ENCODE data around the gene KIF5C.

Gene KIF5C

DNA sequence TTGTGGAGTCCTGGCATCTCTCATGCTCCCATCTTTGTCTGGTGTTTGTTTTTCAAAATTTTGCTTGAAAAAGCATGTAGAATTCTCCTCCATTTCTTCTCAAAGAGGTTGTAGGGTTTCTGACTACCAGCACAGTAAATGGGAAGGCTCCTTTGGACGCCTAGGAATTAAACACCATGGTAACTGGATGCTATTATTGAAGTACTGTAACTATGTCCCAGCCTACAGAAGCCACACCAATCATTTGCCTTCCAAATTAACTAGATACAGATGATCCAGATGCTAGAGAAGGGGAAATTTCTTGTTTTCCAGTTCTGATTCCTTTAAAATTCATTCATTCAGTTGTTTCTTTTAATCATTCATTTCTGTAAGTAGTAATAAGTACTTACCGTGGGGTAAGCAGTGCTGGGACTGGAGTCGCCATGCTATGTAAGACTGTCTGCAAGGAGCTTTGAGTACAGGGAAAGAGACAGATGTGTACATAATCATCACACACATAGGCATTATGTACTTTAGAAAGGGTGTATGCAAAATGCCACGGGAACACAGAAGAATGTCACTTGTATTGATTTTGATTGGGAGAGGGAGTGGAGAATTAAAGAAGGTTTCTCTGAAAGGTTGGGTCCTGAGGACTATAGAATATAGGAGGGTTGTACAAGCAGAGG lies 49.6 kb downstream of the KIF5C start:
- no peak for DNase-seq (ENCODE audit: low spot score)

DNA sequence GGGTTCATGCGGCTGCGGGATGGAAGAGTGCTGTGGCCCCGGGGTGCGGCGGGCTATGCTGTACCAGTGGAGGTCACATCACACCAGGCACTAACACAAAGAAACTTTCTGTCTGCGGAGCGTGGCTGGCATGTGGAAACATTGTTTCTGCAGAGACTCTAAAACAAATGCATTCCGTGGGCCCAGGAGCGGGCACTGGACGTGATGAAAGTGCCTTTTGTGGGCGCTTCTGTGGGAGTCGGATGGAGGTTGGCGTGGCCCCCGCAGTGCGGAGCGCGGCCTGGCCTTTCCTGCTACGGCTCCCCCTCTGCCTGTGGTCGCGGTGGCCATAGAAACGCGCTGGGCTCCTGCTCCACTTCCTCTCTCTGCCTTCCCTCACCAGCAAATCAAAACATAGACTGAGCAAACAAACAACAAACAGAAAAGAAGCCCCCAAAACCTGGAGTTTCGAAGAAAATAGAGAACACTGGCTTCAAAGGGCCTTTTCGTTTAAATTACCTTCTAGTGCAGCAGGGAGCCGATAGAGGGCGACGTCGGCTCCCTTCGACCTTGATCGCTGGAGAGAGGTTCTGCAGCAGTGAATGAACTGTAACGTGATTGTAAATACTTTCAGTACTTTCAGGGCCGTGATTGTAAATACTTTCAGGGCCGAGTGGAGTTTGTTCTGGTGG lies 51.4 kb downstream of the KIF5C start:
- DNase-seq (ENCODE audit: low spot score): peak; percentile 58

DNA sequence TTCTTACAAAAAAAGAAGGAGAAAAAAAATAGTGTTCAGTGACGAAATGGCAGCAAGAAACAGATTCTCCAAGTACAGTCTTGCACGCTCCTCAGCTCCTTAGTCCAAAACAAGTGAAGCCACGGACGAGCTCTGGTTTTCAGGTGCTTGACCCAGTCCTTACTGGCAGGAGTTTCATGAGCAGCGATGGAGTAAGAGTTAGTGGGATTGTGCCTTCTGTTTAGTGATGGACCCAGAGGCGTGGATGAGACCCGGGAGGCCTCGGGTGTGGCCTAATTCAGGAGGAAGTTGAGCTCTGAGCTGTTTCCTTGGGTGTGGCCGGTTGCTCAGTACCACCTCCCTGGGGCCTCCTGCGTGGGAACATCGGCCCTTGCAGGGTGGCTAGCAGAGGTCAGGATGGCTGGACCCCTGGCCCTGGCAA lies 52.0 kb downstream of the KIF5C start:
- peak; percentile 26 for DNase-seq (ENCODE audit: low spot score)

GRCh38 chr2:148928395-148928794 lies 53.4 kb downstream of the KIF5C start:
- no peak for DNase-seq (ENCODE audit: low spot score)

- no peak for DNase-seq (ENCODE audit: low spot score)
Measured at GRCh38 chr2:148930046-148930775, 55.2 kb downstream of the KIF5C start.

- no peak for DNase-seq (ENCODE audit: low spot score)
Measured at GRCh38 chr2:148932536-148932935, 57.5 kb downstream of the KIF5C start.

DNA sequence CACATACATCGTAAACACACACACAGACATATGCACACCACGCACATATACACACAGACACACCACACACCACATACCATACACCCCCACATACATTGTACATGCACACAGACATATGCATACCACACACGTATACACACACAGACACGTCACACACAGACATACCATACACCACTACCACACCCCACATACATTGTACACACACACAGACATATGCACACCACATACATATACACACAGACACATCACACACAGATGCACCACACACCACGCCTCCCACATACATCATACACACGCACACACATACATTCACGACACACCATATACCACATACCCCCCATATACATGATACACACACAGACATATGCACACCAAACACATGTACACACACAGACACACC lies 58.4 kb downstream of the KIF5C start:
- DNase-seq (ENCODE audit: low spot score): no peak

DNA sequence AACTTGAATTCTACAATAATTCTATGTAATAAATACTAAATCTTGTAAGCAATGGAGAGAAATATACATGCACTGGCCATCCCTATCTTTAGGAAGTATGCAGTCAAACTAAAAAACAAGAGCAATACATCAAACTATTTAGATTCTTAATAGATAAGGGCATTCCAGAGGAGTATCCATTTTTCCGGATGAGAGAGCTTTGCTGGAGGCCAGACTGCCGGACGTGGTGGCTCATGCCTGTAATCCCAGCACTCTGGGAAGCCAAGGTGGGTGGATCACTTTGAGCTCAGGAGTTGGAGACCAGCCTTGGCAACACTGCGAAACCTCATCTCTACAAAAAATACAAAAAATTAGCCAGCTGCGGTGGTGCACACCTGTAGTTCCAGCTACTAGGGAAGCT lies 60.8 kb downstream of the KIF5C start:
- no peak for DNase-seq (ENCODE audit: low spot score)

GRCh38 chr2:148936857-148937450 lies 61.9 kb downstream of the KIF5C start:
- no peak for DNase-seq (ENCODE audit: low spot score)

DNA sequence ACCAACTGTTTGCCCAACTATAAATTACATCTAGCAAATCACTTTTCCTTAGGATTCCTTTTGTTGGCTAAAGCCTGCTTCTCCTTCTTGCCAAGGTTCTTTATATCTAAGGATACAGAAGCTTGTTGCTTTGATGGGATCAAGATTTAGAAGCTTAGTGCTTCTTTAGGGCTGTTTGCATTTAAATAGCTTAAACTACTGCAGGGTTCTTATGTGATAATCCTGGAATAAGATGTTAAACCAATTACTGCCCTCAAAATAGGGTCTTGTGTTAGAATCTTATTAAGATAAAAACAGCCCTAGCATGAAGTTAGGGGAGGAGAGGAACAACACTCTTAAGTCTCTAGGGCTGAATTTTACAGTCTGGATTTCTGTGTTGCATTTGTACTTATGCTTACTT lies 64.2 kb downstream of the KIF5C start:
- no peak for DNase-seq (ENCODE audit: low spot score)

- DNase-seq (ENCODE audit: low spot score): no peak
Measured at GRCh38 chr2:148943097-148943496, 68.1 kb downstream of the KIF5C start.

GRCh38 chr2:148944536-148944935 lies 69.5 kb downstream of the KIF5C start:
- no peak for DNase-seq (ENCODE audit: low spot score)

GRCh38 chr2:148947299-148947698 lies 72.3 kb downstream of the KIF5C start:
- no peak for DNase-seq (ENCODE audit: low spot score)

- DNase-seq (ENCODE audit: low spot score): no peak
Measured at GRCh38 chr2:148948868-148949267, 73.8 kb downstream of the KIF5C start.

DNA sequence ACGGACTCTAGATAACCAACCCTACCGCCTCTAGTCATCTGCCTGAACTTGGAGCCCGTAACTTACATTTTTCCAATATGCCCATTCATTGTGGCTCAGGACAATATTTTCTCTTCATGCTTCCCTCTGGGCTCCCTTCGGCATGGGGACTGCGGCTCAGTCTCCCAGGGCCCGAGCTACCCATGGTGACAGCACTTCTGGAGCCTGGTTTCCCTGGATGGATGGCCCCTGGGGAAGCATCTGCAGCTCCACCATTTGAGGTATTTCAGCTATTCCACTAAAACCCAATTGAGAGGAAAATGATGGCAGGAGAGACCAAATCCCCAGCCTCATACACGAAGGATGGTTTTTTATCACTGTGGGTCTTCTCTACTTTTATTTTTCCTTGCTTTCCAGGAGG lies 74.3 kb downstream of the KIF5C start:
- no peak for DNase-seq (ENCODE audit: low spot score)

GRCh38 chr2:148952621-148953020 lies 77.6 kb downstream of the KIF5C start:
- DNase-seq (ENCODE audit: low spot score): no peak

GRCh38 chr2:148953426-148953825 lies 78.4 kb downstream of the KIF5C start:
- no peak for DNase-seq (ENCODE audit: low spot score)

DNA sequence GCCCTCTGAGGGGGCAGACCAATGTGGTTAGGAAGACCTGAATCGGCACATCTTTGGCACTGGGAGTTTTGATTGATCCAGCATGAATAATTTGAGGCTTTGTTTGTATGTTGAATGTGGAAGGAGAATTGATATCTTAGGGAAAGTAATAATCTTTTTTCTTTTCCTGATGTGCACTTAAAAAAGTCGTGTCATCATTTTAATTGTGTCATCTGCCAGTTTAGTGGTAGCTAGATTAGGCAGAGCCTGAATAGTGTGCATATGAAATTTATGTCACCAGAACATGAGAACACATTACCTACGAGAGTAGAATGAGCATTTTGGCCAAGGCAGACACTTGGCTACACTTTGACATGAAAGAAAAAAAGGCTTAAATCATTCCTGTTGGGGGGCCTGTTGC lies 79.5 kb downstream of the KIF5C start:
- DNase-seq (ENCODE audit: low spot score): no peak

DNA sequence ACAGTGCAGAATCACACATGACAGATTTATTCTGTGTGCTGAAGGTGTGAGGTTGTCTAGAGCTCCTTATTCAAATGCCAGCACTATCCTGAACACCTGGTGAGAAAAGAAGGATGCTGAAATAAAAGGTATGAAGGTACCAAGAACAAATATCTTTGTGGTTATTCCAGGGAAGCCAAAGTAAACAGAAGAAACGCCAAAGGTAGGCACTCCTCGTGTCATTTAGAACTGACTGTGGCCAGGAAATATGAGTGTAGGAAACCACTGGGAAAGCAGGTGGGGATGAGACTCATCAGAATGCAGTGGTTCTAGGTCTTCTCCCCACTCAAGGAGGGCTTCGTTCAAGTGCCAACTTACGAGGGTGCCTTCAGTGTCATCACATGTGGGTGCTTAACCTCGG lies 80.8 kb downstream of the KIF5C start:
- DNase-seq (ENCODE audit: low spot score): no peak

DNA sequence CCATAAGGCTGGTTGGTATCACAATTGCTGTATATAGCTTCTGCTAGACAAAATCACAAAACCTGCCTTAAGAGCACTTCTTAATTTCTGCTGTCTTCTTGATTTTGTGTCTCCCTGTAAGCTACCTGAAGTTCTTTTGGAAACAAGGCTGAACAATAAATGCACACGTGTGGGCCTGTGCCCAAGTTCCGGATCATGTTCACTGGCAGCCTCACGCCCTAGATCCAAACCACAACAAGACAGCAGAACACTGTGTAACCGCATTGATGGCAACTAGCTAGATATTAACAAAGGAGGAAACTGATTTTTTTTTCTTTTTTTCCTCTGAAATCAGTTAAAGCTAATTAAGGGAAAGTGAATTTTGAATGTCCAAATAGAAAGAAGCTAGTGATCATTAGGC lies 82.0 kb downstream of the KIF5C start:
- no peak for DNase-seq (ENCODE audit: low spot score)

DNA sequence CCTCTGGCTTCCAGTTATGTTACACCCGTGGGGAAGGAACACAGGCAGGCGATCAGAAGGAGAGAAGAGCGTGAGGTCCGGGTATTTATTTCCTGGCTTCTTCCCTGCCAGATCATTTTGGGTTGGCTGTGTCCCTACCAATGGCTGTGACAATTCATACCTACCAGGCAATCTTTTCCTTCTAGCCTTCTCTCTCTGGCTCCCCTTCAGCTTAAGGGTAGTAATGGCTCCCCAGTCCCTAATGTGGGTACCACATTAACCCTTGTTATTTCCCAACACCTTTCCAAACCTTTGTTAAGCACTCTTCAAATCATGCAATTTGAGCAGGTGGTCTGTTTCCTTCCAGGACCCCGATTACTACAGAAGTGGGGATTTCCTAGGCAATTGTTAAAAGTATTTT lies 84.7 kb downstream of the KIF5C start:
- DNase-seq (ENCODE audit: low spot score): no peak

- no peak for DNase-seq (ENCODE audit: low spot score)
Measured at GRCh38 chr2:148960483-148960882, 85.5 kb downstream of the KIF5C start.

DNA sequence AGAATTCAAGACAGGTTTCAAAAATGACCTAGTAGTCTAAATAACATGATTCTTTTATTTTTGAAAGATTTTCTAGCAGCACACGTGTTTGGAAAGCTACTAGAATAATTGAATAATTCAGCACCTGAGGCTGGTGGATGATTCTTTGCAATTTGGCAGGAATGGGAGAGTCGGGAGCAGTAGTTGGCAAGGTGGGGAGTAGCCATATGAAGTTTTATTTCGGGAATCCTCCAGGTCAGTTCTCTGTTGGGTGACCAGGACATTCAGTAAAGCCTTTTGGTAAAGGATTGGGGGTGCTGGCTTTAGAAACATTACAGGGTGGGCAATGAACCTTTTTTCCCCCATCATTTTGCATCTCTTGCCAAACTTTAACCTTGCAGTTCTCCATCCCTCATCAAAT lies 88.4 kb downstream of the KIF5C start:
- DNase-seq (ENCODE audit: low spot score): no peak

All from CD4-positive, alpha-beta T cell treated with Interleukin-15 for 4 hours (primary cell).